ENCODE measurements around the gene ZCCHC14.

Gene ZCCHC14

DNA sequence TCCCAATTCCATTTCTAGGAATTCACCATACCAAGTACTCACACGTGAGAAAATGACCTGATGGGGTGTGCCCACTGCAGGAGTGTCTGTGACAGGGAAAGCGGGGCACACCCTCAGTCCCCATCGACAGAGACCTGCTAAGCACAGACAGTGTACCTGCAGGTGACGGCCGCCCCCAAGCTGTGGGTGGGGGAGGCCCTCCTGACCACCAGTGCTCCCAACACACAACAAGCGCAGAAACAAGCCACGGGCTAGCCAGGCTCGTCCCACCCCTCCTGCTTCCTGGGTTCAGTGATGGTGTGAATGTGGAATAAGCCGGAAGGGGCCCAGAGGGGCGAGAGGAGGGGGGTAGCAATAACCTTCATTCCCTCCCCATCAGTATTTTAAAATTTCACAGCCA is 31.9 kb downstream of the ZCCHC14 start:
- no peak overlapping the region for H3K4me3 ChIP-seq (ENCODE audit: low read depth, low read length)
- TF ChIP-seq, protein P1, sequence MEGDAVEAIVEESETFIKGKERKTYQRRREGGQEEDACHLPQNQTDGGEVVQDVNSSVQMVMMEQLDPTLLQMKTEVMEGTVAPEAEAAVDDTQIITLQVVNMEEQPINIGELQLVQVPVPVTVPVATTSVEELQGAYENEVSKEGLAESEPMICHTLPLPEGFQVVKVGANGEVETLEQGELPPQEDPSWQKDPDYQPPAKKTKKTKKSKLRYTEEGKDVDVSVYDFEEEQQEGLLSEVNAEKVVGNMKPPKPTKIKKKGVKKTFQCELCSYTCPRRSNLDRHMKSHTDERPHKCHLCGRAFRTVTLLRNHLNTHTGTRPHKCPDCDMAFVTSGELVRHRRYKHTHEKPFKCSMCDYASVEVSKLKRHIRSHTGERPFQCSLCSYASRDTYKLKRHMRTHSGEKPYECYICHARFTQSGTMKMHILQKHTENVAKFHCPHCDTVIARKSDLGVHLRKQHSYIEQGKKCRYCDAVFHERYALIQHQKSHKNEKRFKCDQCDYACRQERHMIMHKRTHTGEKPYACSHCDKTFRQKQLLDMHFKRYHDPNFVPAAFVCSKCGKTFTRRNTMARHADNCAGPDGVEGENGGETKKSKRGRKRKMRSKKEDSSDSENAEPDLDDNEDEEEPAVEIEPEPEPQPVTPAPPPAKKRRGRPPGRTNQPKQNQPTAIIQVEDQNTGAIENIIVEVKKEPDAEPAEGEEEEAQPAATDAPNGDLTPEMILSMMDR (IDR thresholded peaks at IDR 0.05; ENCODE audit: borderline replicate concordance, insufficient read depth, low read depth, low read length), result no peak

DNA sequence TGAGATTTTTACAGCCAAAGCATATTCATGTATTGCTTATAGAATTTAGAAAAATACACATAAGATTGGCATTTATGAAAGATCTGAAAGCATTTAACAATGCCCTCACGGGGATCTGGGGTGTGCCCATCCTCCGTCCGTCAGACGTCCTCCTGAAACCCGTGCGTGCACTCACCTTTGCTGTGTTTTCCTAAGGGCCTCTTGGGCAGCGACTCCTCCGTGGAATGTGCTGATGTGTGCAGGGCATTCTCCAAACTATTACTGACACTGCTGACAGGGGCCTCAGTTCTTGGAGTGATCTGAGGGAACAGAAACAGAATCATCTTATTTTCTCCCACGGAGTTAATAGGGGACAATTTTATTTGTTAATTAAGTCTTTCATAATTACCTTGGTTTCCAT is 33.0 kb downstream of the ZCCHC14 start:
- TF ChIP-seq, protein P1 (IDR thresholded peaks at IDR 0.05; ENCODE audit: borderline replicate concordance, insufficient read depth, low read depth, low read length), result no peak
- H3K4me3 ChIP-seq (ENCODE audit: low read depth, low read length), result no peak overlapping the region

DNA sequence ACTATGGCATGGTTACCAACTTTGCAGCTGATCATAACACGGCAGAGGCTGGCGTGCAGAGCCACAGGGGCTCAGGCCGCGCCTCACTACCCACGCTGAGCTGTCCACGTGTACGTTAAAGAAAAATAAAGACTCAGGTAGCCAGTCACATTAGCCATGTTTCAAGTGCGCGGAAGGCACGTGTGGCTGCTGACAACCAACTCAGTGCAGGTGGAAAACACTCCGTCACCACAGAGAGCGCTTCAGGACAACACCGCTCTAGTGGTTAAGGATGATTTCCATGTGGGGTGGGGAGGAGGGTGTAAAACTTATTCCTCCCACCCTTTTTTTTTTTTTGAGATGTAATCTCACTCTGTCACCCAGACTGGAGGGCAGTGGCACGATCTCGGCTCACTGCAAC is 33.8 kb downstream of the ZCCHC14 start:
- TF ChIP-seq, protein P1 (IDR thresholded peaks at IDR 0.05; ENCODE audit: borderline replicate concordance, insufficient read depth, low read depth, low read length), result no peak
- no peak overlapping the region for H3K4me3 ChIP-seq (ENCODE audit: low read depth, low read length)

DNA sequence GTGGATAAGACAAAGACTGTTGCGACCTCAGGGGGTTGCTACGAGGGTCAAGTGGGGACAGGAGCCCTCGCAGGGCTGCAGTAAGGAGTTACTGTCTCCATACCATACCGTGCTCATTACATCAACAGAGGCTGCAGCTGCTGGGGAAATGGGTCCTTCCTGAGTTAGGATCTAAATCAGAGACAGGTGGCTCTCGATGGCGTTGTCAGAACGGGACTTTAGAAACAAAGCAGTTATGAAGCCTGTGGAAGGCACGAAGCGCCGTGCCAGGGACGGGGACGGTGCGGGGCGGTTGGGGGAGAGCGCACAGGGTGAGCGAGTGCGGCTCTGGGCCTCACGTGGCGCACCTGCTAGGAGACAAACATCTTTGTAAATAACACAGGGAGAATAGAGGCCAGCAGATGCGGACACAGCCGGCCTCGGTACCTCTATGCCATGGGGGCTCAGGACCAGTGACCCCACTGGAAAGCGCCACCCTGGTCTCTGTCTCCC is 34.4 kb downstream of the ZCCHC14 start:
- TF ChIP-seq, protein P1 (IDR thresholded peaks at IDR 0.05; ENCODE audit: borderline replicate concordance, insufficient read depth, low read depth, low read length), result no peak
- no peak overlapping the region for H3K4me3 ChIP-seq (ENCODE audit: low read depth, low read length)

- no peak overlapping the region for H3K4me3 ChIP-seq (ENCODE audit: low read depth, low read length)
Measured at GRCh38 chr16:87457709-87458423, 35.0 kb downstream of the ZCCHC14 start.

DNA sequence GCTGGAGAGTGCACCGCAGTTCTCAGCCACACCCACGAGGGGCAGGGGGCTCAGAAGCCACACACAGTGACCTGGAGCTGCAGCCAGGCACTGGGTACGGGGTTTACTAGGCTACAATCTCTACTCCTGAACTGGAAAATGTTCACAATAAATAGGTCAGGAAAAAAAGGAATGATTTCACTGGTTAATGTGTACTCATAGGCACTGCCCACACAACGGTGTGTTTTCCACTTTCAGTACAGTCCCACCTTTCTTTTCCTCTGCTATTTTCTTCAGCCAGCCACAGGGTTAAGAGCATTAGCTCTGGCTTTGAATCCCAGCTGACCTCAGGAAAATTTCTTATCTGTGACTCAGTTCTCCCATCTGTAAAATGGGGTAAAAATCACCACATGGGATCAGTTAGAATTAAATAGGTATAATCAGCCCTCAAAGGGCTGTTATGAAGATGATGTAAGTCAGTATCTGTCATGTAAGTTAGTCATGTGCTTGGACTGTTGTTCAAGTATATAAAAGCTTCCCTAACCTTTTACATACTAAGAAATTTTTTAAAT is 35.7 kb downstream of the ZCCHC14 start:
- TF ChIP-seq, protein P1 (IDR thresholded peaks at IDR 0.05; ENCODE audit: borderline replicate concordance, insufficient read depth, low read depth, low read length), result no peak
- H3K4me3 ChIP-seq (ENCODE audit: low read depth, low read length), result no peak overlapping the region

More at GRCh38 chr16:87457709-87458423, 35.0 kb downstream of the ZCCHC14 start:
- TF ChIP-seq, protein P1 (IDR thresholded peaks at IDR 0.05; ENCODE audit: borderline replicate concordance, insufficient read depth, low read depth, low read length), result no peak

GRCh38 chr16:87454391-87454790 is 38.4 kb downstream of the ZCCHC14 start:
- no peak overlapping the region for H3K4me3 ChIP-seq (ENCODE audit: low read depth, low read length)
- TF ChIP-seq, protein P1 (IDR thresholded peaks at IDR 0.05; ENCODE audit: borderline replicate concordance, insufficient read depth, low read depth, low read length), result no peak
